ENCODE data around the gene PTPRO. TPM values are rescaled to one million over a fixed set of nuclear protein-coding genes. Genes with fewer than 3 reads are reported as not detected.

PTPRO gene
- polyA plus RNA-seq, 1 experiment: 0.23 TPM

GRCh38 chr12:15407025-15407424 is 84.7 kb downstream of the PTPRO start:
- DNase-seq (ENCODE audit: low read depth): no peak
- TF ChIP-seq CTCF (IDR thresholded peaks at IDR 0.05; ENCODE audit: insufficient read depth, low read depth, low read length): no peak
- H3K36me3 ChIP-seq (ENCODE audit: control insufficient read depth, insufficient read depth, low read length): no peaks in the 10 kb centered on the region
- CTCF ChIA-PET: interaction anchor here (0.7 kb wide), 1 partner anchor 83 kb away, joined by 3 read pairs; no protein-coding TSS in a partner anchor
- H3K27me3 ChIP-seq (ENCODE audit: control insufficient read depth, insufficient read depth, low read length): no peaks in the 10 kb centered on the region
- H3K4me3 ChIP-seq (ENCODE audit: low read depth, low read length): no peak overlapping the region
- POLR2A ChIA-PET: no interaction called here

- H3K36me3 ChIP-seq (ENCODE audit: control insufficient read depth, insufficient read depth, low read length): no peaks in the 10 kb centered on the region
- POLR2A ChIA-PET: no interaction called here
- no peak for DNase-seq (ENCODE audit: low read depth)
- H3K27me3 ChIP-seq (ENCODE audit: control insufficient read depth, insufficient read depth, low read length): no peaks in the 10 kb centered on the region; the same call in 1 of the 2 replicates
- CTCF ChIA-PET: no interaction called here
- H3K4me3 ChIP-seq (ENCODE audit: low read depth, low read length): no peak overlapping the region
- no peak for TF ChIP-seq CTCF (IDR thresholded peaks at IDR 0.05; ENCODE audit: insufficient read depth, low read depth, low read length)
Measured at GRCh38 chr12:15411842-15412241, 89.5 kb downstream of the PTPRO start.

GRCh38 chr12:15417691-15418090 is 95.4 kb downstream of the PTPRO start:
- Histone ChIP-seq H3K27me3 (ENCODE audit: control insufficient read depth, insufficient read depth, low read length) (no peaks in the 10 kb centered on the region; the same call in 1 of the 2 replicates), H3K36me3 (ENCODE audit: control insufficient read depth, insufficient read depth, low read length) (no peaks in the 10 kb centered on the region), H3K4me3 (ENCODE audit: low read depth, low read length) (no peak overlapping the region)
- ChIA-PET CTCF (interaction anchor here (0.6 kb wide), 1 partner anchor 1256 kb away, joined by 3 read pairs; no protein-coding TSS in a partner anchor), POLR2A (no interaction called here)
- TF ChIP-seq CTCF (IDR thresholded peaks at IDR 0.05; ENCODE audit: insufficient read depth, low read depth, low read length): no peak
- DNase-seq (ENCODE audit: low read depth): no peak

GRCh38 chr12:15423629-15424028 is 101.3 kb downstream of the PTPRO start:
- Histone ChIP-seq H3K36me3 (ENCODE audit: control insufficient read depth, insufficient read depth, low read length) (no peaks in the 10 kb centered on the region), H3K27me3 (ENCODE audit: control insufficient read depth, insufficient read depth, low read length) (no peaks in the 10 kb centered on the region), H3K4me3 (ENCODE audit: low read depth, low read length) (no peak overlapping the region)
- no peak for TF ChIP-seq CTCF (IDR thresholded peaks at IDR 0.05; ENCODE audit: insufficient read depth, low read depth, low read length)
- no peak for DNase-seq (ENCODE audit: low read depth)
- POLR2A ChIA-PET: no interaction called here
- CTCF ChIA-PET: interaction anchor here (1.6 kb wide), 1 partner anchor 9 kb away, joined by 4 read pairs; no protein-coding TSS in a partner anchor

GRCh38 chr12:15427913-15428312 is 105.6 kb downstream of the PTPRO start:
- Histone ChIP-seq H3K4me3 (ENCODE audit: low read depth, low read length) (no peak overlapping the region), H3K27me3 (ENCODE audit: control insufficient read depth, insufficient read depth, low read length) (no peaks in the 10 kb centered on the region), H3K36me3 (ENCODE audit: control insufficient read depth, insufficient read depth, low read length) (no peaks in the 10 kb centered on the region)
- ChIA-PET CTCF (no interaction called here), POLR2A (no interaction called here)
- TF ChIP-seq CTCF (IDR thresholded peaks at IDR 0.05; ENCODE audit: insufficient read depth, low read depth, low read length): no peak
- DNase-seq (ENCODE audit: low read depth): no peak
